GM12878 (cell line): ENCODE results near the gene BAK1. TPM values are rescaled to one million over a fixed set of nuclear protein-coding genes. Genes with fewer than 3 reads are reported as not detected.

Experiments
- ATAC-seq: fragments of 200-7000 bp; cut with Tn5 transposase; 3 replicates; pipeline ENCODE4 v1.9.1; 2020; ENCODE audit warnings: mild to moderate bottlenecking, moderate library complexity
- BruUV-seq: library from RNA; stranded (reverse); fragments of 400-500 nt; replicated peaks from 2 replicates; lab custom pipeline; 2021; lab: Mats Ljungman, UMichigan
- CTCF ChIA-PET: fragments of 300-600 bp; sonication (Branson Sonifier 250); formaldehyde crosslinking; extraction: SDS; loops from one replicate; lab custom pipeline; 2021; ENCODE audit warnings: inconsistent platforms; lab: Yijun Ruan, JAX
- POLR2A ChIA-PET: fragments of 350-600 bp; formaldehyde crosslinking; extraction: SDS; loops from one replicate; lab custom pipeline; 2021; ENCODE audit warnings: inconsistent platforms; lab: Charles Lee
- RAD21 ChIA-PET: fragments of 300-600 bp; sonication (Branson Sonifier 250); formaldehyde crosslinking; loops from one replicate; lab custom pipeline; 2023; ENCODE audit warnings: antibody characterized with exemption; ENCODE audit not compliant: unreplicated experiment; lab: Charles Lee
- SMC1A ChIA-PET: fragments of 300-600 bp; sonication (Branson Sonifier 250); formaldehyde crosslinking; loops from one replicate; lab custom pipeline; 2023; ENCODE audit not compliant: unreplicated experiment, uncharacterized antibody; lab: Charles Lee
- DNase-seq: peaks from one replicate; pipeline ENCODE4 v3.0.0-alpha.2; 2011; ENCODE audit warnings: low read depth, low spot score
- FAIRE-seq: peaks from 3 replicates; lab custom pipeline; 2011; peaks lifted over from hg19 to GRCh38; lab: Jason Lieb, UNC
- H2AFZ ChIP-seq: 2 replicates; pipeline ENCODE4 v1.6.0; 2011; ENCODE audit warnings: low read depth, low read length, control low read depth; ENCODE audit not compliant: control insufficient read depth
- H3K27ac ChIP-seq: 2 replicates; pipeline ENCODE4 v1.5.1; 2011; ENCODE audit warnings: control low read depth; ENCODE audit not compliant: control insufficient read depth, insufficient read depth
- H3K27me3 ChIP-seq, 2 experiments: replicated peaks in 1 of 2; 2 replicates each; pipeline versions ENCODE4 v1.6.0 to v1.6.1; 2011; ENCODE audit warnings: low read length in 1 of 2; ENCODE audit not compliant: control insufficient read depth in 2 of 2, insufficient read depth in 2 of 2
- H3K36me3 ChIP-seq, 2 experiments: 2 replicates each; pipeline ENCODE4 v1.5.1; 2011; ENCODE audit warnings: low read length in 1 of 2; ENCODE audit not compliant: control insufficient read depth in 2 of 2, insufficient read depth in 2 of 2
- H3K4me1 ChIP-seq: 2 replicates; pipeline ENCODE4 v1.6.1; 2011; ENCODE audit warnings: mild to moderate bottlenecking, low read length, moderate library complexity, mixed read lengths; ENCODE audit not compliant: control insufficient read depth, insufficient read depth
- H3K4me2 ChIP-seq: 2 replicates; pipeline ENCODE4 v1.6.0; 2011; ENCODE audit warnings: control low read depth; ENCODE audit not compliant: control insufficient read depth, insufficient read depth
- H3K4me3 ChIP-seq: fragments of 200-600 bp; sonication (generic); 2 replicates; pipeline ENCODE4 v1.5.1; 2016
- H3K79me2 ChIP-seq: 2 replicates; pipeline ENCODE4 v1.6.0; 2011; ENCODE audit warnings: low read length; ENCODE audit not compliant: control insufficient read depth, insufficient read depth
- H3K9ac ChIP-seq: 2 replicates; pipeline ENCODE4 v1.8.0; 2011; ENCODE audit warnings: low read length, control low read depth, mixed read lengths; ENCODE audit not compliant: control insufficient read depth, insufficient read depth
- H3K9me3 ChIP-seq: replicated peaks from 3 replicates; pipeline ENCODE4 v1.5.1; 2011; ENCODE audit warnings: mild to moderate bottlenecking, low read length; ENCODE audit not compliant: control insufficient read depth, insufficient read depth
- H4K20me1 ChIP-seq: 2 replicates; pipeline ENCODE4 v1.6.0; 2011; ENCODE audit not compliant: control insufficient read depth, insufficient read depth
- CHD2 ChIP-seq: IDR thresholded peaks from 2 replicates; pipeline ENCODE4 v1.6.1; 2011; ENCODE audit warnings: low read depth, low read length, improper control_type of control experiment, borderline replicate concordance
- ESRRA ChIP-seq: IDR thresholded peaks from 2 replicates; pipeline ENCODE4 v1.6.1; 2012; ENCODE audit warnings: mild to moderate bottlenecking, low read length, improper control_type of control experiment
- WGBS: methylation state at CpG from one replicate; pipeline ENCODE4 v1.1.6; 2016; ENCODE audit warnings: low lambda C conversion rate; ENCODE audit not compliant: insufficient replicate concordance, insufficient coverage; ENCODE audit errors: missing lambda C conversion rate; 5-methylcytosine and 5-hydroxymethylcytosine counted together
- in situ Hi-C: fragments of 300-500 bp; cut with MboI; formaldehyde crosslinking; loops from 9 replicates; pipeline ENCODE4 v1.14.3; 2018; ENCODE audit warnings: mixed read lengths
- intact Hi-C: fragments of 100-400 bp; cut with micrococcal nuclease; formaldehyde crosslinking; loops from one replicate; pipeline ENCODE4 v1.14.2; 2022; ENCODE audit not compliant: unreplicated experiment
- polyA plus RNA-seq, 11 experiments: library from polyadenylated mRNA; depleted of rRNA in 4 of 11; unstranded in 6 of 11; stranded (reverse) in 5 of 11; fragments of >200 nt; fragmentation: Nextera tagmentation in 4 of 11; fragmentation: Illumina TruSeq in 1 of 11; extraction: Ambion mirVana in 4 of 11; extraction: Trizol in 1 of 11; gene quantifications; 1 replicate in 1 of 11; 2 replicates in 10 of 11; pipeline versions ENCODE4 v1.2.1 to v1.2.3, GENCODE V29; 2011 to 2016; ENCODE audit warnings: inconsistent platforms in 2 of 11, missing spikeins in 2 of 11, low read depth in 1 of 11
- total RNA-seq, 4 experiments: library from RNA; depleted of rRNA in 3 of 4; stranded (reverse); fragments of >200 nt in 3 of 4; fragmentation: Illumina TruSeq in 1 of 4; extraction: Trizol in 1 of 4; gene quantifications; 2 replicates each; pipeline versions ENCODE4 v1.2.1 to v1.2.3, GENCODE V29; 2013 to 2021
- TF ChIP-seq, protein P1 (sequence below): IDR thresholded peaks from 2 replicates; pipeline ENCODE4 v1.6.1; 2011; ENCODE audit warnings: low read depth, mild to moderate bottlenecking, low read length, moderate library complexity, borderline replicate concordance; ENCODE audit errors: extremely low read depth
- TF ChIP-seq, protein P2 (sequence below): fragments of 450-650 bp; formaldehyde crosslinking; IDR thresholded peaks from 2 replicates; pipeline ENCODE4 v1.5.0; 2022; ENCODE audit warnings: mild to moderate bottlenecking, missing genetic modification characterization

The BAK1 gene
- total and polyA plus RNA-seq, 10 of the 15 experiments (the other 5 are each of a cell fraction or from before 2014, with no cell fraction given): 6.3 to 65.8 (median 29.6) TPM

DNA sequence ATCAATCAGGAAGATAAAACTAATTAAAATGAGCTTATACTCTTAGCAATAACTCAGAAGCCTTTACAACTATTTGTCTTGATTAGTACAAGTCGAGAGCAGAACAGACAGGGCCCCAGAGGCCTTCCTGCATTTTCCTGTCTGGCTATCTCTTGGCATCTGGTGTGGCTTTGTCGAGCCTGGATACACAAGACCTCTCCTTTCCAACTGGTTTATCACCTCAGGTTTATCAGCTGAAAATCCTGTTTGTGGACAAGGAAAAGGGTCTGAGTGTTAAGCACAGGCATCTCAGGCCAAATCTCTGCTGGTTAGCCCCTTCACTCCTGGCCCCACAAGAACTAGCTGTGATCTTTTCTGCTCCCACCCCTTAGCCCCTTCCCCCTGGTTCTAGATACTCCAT is 32.6 kb downstream of the BAK1 start:
- H3K79me2 ChIP-seq: no peaks in the 10 kb centered on the region
- ChIA-PET POLR2A (interaction anchor here (0.6 kb wide), 1 partner anchor 51 kb away, joined by 3 read pairs; no protein-coding TSS in a partner anchor), CTCF (interaction anchor here (1.4 to 1.5 kb wide), 2 partner anchors 11 to 32 kb away, joined by 3 to 4 read pairs; no protein-coding TSS in a partner anchor), RAD21 (interaction anchor here (0.5 to 0.9 kb wide), 4 partner anchors 9 to 78 kb away, joined by 3 read pairs; no protein-coding TSS in a partner anchor), SMC1A (interaction anchor here (0.9 to 1.6 kb wide), 4 partner anchors 14 to 174 kb away, joined by 3 to 4 read pairs (median 4); no protein-coding TSS in a partner anchor)
- no TSS peak for BruUV-seq
- intact Hi-C loops: no loop called here
- H3K4me3 ChIP-seq: no peak overlapping the region
- no peaks in the 10 kb centered on the region for H3K36me3 ChIP-seq
- peak; percentile 18 for FAIRE-seq
- ATAC-seq: no peak
- H3K9ac ChIP-seq: no peak overlapping the region
- WGBS: 44% methylated on average over 2 of the region's 2 CpGs
- H3K4me1 ChIP-seq: no peaks in the 10 kb centered on the region
- H3K9me3 ChIP-seq: no peaks in the 10 kb centered on the region
- H3K4me2 ChIP-seq: no peak overlapping the region
- in situ Hi-C loops: no loop called here
- no peak overlapping the region for H3K27ac ChIP-seq
- no peak for TF ChIP-seq CHD2
- TF ChIP-seq, protein P1, sequence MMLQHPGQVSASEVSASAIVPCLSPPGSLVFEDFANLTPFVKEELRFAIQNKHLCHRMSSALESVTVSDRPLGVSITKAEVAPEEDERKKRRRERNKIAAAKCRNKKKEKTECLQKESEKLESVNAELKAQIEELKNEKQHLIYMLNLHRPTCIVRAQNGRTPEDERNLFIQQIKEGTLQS: no peak
- TF ChIP-seq, protein P2, sequence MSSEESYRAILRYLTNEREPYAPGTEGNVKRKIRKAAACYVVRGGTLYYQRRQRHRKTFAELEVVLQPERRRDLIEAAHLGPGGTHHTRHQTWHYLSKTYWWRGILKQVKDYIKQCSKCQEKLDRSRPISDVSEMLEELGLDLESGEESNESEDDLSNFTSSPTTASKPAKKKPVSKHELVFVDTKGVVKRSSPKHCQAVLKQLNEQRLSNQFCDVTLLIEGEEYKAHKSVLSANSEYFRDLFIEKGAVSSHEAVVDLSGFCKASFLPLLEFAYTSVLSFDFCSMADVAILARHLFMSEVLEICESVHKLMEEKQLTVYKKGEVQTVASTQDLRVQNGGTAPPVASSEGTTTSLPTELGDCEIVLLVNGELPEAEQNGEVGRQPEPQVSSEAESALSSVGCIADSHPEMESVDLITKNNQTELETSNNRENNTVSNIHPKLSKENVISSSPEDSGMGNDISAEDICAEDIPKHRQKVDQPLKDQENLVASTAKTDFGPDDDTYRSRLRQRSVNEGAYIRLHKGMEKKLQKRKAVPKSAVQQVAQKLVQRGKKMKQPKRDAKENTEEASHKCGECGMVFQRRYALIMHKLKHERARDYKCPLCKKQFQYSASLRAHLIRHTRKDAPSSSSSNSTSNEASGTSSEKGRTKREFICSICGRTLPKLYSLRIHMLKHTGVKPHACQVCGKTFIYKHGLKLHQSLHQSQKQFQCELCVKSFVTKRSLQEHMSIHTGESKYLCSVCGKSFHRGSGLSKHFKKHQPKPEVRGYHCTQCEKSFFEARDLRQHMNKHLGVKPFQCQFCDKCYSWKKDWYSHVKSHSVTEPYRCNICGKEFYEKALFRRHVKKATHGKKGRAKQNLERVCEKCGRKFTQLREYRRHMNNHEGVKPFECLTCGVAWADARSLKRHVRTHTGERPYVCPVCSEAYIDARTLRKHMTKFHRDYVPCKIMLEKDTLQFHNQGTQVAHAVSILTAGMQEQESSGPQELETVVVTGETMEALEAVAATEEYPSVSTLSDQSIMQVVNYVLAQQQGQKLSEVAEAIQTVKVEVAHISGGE (CRISPR knock-in tag): no peak
- TF ChIP-seq ESRRA: no peak
- TF ChIP-seq, all 136 proteins: peak for 0
- Histone ChIP-seq H3K27me3 (no peaks in the 10 kb centered on the region), H4K20me1 (no peaks in the 10 kb centered on the region), H2AFZ (no peak overlapping the region)
- no peak for DNase-seq
